Hippocampal formation (tissue), 2 donors: ENCODE data around the gene C13orf46.

Source experiments
- DNase-seq, 2 donors: peaks; one replicate each; lab custom pipeline; 2025; lab: John Stamatoyannopoulos, UW

Gene C13orf46

DNA sequence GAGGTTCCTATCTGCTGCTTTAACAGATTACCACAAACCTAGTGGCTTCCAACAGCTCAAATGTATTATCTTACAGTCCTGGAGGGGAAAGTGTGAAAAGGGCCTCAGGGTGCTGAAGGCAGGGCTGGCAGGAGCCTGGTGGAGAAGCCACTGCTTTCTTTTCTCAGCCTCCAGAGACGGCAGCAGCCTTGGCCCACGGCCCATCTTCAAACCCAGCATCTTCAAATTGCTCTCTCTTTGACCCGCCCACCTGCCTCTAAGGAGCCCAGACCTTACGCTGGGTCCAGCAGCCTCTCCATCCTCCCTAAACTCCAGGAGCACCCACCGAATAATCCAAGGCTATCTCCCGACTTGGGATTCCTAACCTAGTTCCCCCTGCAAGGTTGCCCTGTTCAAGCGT lies 35.6 kb downstream of the C13orf46 start:
- DNase-seq: no peak

DNA sequence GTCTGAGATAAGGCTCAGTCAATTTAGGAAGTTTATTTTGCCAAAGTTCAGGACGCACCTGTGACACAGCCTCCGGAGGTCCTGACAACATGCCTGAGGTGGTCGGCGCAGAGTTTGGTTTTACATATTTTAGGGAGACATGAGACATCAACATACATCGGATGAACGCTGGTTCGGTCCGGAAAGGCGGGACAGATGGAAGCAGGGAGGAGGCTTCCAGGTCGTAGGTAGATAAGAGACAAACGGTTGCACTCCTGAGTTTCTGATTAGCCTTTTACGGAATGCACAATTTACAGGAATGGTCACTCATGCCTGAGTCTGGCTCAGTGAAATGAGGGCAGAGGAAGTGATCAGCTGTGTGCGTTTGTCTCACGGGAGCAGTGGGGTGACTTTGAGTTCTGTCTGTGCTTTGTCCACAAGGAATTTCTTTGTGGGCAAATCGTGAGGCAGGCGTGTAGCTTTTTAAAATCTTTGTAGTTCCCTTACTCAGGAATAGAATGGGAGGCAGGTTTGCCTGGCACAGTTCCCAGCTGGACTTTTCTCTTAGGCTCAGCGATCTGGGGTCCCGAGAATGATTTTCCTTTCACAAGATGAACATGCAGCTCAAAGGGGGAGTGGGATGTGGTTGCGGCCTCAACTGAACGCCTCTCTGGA lies 36.2 kb downstream of the C13orf46 start:
- no peak for DNase-seq

DNA sequence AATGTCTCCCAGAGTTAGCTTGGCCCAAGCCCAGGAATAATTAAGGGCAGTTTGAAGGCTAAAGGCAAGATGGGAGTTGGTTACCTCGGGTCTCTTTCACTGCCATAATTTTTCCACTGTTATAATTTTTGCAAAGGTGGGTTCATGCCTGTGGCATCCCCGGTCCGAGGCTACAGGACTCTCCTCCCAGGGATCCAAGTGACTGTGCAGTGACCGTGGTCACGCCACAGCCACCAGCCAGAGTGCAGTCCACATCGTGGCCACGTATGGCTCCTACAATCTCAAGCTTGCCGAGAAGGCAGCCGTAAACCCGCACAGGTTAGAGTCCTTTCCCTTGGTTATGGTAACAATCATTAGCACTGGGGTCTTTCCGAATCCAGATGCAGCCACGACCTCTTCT lies 36.8 kb downstream of the C13orf46 start:
- no peak for DNase-seq

DNA sequence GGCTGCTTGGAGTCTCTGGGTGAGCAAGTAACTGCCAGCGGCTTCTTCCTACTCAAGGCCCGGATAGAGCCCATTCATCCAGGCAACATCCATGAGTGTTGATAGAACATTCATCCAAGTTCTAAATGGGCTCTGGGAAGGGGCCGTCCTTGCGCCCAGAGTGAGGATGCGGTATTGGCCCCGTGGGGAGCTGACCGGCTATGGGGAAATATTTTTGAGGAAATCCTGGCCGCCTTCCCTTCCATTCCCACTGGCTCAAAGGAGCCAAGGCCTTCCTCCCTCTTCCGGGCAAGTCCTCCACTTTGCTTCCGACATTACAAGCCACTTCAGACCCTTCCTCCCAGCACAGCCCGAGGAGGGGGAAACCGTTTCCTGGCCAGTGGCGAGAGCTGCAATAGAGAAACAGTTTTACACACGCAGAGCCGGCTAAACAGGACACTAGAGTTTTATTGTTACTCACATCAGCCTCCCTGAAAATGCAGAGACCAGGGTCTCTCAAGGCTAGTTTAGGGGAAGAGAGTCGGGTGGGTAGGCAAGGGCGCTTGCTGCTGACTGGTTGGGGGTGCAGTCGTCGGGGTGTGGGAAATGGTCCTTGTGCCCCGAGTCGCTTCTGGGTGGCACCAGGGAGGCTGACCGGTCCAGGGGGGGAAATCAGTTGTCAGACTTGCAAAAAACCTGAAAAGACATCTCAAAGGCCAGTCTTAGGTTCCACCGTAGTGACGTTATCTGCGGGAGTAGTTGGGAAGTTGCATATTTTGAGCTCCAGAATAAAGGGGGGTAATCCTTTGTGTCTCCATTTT lies 37.5 kb downstream of the C13orf46 start:
- no peak for DNase-seq

DNA sequence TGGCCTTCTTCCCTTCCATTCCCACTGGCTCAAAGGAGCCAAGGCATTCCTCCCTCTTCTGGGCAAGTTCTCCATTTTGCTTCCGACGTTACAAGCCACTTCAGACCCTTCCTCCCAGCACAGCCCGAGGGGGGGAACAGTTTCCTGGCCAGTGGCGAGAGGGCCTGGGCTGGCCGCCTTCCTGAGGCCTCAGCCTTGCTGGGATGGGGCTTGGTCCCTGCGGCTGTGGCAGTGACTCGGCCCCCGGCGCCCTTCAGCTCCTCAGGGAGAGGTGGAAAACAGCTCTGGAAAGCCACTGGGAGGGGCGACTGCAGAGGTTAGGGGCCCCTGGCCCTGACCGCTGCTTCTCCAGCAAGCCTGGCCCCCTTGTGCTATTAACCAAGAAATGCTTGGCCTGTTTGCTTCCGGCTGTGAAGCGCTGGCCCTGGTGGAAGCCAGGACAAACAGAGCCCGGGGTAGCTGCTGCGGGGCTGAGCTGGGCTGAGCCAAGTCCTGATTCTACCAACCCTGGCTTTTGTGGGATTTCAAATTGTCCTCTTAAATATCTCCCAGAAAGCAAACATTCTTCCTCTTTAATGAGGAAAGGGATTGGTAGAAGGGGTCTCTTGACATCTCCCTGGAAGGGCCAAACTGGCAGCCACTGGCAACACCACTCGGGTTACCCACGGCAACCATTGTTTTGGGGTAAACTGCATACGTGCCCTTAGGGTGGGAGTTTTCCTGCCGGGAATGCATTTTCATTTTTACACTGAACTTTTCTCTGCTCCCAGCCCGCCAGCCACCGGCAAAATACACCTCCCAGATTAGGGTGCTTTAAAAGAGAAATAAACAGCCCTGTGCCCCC lies 38.7 kb downstream of the C13orf46 start:
- DNase-seq: no peak

DNA sequence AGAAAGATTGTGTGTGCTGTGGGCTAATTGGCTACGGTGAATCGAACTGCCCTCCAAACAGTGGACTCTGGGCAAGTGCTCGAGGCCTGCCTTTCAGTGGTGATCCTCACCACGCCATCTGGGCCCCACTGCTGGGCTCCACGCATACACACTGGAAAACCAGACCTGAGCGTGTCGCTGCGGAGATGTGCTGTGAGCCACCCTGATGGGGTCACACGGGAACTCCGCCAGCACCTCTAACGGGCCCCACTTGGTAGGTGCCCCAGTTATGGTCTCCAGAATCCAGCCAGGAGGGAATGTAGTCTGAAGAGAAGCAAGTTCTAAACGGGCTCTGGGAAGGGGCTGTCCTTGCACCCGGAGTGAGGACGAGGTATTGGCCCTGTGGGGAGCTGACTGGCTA lies 39.3 kb downstream of the C13orf46 start:
- no peak for DNase-seq

DNA sequence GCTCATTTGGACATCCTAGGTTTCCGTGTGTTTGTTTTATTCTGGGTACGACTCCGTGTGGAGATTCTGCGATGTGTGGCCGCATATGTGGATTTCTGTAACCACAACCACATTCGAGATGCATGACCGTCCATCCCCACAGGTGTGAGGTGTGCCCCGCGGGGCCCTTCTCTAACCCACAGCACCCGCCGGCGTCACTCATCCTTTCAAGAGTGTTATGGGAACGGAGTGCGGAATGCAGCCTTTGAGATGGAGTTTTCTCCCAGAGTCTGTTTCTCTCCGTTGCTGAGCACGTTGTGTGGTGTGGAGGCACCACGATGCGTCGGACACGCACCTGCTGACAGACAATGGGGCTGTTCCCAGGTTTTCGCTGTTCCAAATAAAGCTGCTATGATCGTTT lies 40.0 kb downstream of the C13orf46 start:
- no peak for DNase-seq

DNA sequence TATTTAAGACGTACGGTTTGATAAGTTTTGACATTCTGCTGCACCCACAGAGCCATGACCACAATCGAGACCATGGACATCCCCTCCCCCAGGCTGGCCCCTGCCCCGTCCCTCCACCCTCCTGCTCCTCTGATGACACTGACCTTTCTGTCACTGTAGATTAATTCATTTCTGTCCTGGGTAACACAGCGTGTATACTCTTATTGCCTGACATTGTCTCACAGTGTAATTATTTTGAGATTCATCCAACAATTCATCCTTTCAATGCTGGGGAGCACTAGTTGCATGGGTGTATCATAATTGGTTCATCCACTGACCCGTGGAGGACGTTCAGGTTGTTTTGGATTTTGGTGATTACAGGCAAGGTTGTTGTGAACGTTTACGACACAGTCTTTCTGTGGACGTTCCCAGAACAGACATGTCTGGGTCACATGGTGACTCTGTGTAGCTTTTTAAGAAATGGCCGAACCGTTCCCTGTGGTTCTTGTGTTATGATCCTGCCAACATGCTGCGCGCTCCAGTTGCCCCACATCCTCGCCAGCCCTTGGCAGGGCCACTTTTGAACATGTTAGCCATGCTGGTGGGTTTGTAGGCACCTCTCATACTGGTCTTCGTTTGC lies 41.9 kb downstream of the C13orf46 start:
- no peak for DNase-seq

DNA sequence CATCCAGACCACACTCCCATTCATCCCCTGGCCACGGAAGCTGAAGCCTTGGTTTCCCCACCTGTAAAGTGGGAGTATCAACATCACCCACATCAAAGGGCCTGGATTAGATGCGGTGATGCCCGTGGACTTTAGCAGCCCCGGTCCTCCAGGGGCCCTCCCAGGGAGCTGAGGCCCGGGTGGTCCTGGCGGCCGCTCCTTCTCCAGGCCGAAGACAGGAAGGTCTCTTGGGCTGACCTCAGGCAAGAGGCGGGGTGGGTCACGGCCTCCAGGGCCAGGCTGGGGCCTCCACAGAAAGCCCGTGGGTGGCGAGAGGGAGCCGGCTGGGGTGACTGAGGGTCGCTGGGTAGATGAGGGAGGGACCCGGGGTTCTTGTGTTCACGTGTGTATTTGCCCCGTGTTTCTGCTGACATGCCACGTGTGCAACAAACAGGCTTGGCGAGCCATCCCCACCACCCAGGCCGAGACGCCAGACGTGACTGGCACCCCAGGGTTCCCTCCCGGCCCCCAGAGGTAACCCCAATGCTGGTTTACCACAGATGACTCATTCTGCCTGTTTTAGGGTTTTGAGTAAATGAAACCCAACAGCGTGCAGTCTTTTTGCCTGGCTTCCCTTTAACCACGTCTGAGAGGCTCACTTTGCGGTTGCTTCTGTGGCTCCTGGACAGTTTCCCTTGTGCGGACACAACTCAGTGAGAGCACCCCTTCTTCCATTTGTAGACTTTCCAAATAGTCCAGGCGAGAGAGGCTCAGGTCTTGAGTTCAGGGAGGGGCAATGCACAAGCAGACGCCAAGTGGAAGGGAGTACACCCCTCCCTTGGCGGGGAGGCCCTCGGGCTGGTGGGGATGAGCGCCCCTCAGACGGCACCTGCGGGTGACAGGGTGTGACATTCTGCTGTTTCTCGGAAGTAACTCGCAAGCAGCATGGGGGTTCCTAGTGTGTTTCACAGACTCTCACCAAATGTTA lies 42.9 kb downstream of the C13orf46 start:
- no peak for DNase-seq

DNA sequence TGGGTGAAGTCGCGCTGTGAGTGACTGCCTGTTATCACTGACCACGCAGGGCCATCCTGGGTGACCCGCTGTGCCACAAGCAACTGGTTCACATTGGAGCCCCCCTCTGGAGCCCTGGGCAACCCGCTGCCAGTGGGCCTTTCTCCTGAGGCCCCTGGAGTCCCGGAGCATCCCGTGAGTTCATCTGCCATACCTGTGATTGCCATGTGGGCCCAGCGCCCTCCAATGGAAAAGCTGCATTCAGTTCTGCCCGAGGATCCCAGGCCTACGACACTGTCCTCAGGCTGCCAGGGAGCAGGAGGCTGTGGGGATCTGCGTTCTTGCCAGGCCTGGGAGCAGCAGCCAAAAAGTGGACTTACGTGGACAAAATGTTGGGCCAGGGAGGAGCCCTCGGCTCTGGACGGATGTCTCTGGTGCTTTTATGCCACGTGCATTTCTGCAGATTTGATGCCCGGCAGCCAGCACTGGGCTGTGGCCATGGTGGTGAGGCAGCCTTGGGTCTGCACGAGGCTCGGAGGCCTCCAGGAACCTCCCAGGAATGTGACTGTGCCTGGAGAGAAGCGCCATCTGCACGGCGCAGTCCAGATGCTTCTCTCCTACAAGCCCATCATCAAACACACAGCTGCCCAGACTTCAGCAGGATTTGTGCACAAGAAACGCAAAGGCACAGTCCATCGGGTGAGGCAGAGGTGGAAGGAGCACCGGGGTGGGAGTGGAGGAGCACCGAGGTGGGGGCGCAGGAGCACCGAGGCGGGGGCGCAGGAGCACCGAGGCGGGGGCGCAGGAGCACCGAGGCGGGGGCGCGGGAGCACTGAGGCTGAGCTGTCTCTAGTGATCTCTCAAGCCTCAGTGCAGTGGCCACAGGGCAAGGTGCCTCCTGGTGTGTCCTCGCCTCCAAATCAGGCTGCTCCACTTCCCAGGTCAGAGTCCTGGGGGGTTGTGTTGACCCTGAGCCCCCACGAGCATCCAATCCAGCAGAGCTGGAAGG lies 44.0 kb downstream of the C13orf46 start:
- no peak for DNase-seq

DNA sequence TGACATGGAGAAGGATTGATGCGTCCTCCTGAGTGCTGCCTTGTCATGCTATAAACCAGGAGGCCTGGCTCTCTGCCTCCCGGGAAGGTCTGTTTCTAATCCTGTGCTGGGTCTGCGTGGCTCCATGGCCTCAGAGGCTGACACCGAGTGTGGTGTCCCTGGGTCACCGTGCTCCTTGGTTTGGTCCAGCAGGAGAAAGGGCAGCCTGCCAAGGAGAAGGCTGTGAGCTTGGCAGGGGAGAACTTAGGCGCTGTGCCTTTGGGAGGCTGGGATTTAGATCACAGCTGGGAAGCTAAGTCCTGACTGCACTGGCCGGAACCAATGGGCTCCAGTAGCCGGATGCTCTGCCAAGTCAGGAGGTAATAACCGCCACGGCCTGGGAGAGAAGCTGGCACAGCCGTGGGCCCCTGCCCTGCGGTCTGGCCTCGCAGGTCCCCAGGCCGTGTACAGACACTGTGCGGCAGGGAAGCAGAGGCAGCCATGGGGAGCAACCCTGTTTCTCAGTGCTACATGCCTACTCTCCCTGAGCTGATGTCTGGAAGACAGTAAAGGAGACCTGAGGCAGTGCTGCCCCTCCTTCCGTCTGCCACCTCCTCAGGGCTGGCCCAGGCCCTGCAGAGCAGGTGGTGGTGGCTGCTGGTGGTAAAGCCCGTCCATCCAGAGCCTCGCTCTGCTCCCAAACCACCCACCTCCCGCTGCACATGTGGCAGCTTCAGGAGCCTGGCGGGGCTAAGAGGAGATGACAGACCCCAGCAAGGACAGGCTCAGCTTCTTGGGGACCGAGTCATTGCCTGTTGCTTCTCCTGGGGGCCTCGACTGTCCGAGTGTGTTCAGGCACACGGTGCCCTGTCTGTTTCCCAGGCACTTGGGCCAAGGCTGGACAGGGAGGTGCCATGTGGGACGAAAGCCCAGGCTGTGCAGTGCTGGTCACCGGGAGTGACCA lies 44.9 kb downstream of the C13orf46 start:
- peak; percentile 7 to 44 for DNase-seq

DNA sequence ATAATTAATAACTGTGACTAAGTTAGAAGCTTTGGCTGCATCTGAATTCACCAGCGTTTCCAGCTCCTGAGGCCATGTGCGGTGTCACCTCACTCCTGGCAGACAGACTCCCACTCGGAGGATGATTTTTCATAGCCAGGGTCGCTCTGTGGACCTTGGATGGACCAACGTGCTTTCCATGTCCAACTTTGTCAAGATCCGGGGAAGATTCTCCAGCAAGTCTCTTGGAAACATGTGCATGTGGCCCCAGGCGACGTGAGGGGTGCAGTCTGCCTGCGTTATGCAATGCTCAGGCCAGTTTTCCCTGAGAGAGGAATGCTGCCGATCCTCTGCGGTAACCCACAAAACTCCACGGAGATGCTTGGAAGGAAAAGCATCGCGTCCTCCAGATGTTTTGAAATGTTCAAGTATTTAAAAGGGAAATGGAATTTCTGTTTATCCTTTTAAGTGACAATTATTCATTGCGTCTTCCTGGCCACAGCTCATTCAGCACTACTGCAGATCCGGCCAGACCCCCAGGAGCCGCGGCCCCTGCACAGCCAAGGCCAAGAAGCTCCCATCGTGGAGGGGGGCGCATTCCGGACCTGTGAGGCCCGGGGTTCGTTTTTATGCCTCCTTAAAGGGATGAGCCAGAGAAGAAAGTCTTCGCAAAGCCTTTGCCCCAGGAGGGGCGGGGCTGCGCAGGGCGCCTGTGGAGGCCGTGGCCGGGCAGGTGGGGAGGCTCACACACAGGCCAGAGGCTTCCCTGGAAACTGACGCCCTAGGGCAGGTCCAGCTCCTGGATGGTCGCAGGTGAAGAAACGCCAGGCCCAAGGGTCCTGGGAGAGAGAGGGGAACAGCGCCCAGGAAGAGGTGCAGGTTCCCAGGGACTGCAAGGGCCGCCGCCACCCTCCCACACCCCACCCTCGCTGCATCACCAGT lies 46.0 kb downstream of the C13orf46 start:
- DNase-seq: no peak

DNA sequence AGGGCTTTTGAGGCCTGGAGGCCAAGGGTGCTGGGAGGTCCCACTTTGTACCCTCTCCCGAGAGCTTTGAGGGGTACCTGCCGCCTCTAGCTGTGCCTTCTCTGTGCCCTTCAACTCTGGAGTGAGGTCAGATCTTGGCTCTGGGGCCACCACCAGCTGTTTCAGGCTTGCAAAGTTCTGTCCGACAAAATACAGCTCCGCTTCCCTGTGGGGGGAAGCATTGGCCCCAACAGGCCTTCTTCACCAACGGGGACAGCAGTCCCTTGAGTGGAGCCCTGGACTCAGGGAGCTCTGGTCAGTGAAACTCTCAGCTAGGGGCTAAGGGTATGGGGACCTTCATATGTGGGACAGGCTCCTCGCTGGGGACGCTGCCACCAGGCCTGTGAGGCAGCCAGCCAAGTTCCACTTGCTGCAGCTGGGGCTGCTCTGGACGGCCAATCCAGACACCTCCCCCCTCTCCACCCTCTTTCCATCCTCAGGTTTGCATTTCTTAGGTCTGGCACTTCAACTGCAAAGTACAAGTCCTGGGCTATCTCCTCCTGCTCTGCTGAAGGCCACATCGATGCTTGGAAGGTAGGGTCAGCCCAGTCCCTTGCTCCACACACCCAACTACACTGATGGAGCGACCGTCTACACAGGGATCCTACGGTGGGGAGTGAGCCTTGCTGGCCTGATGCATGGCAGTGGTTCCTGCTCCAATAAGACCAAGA lies 46.8 kb downstream of the C13orf46 start:
- DNase-seq: no peak

DNA sequence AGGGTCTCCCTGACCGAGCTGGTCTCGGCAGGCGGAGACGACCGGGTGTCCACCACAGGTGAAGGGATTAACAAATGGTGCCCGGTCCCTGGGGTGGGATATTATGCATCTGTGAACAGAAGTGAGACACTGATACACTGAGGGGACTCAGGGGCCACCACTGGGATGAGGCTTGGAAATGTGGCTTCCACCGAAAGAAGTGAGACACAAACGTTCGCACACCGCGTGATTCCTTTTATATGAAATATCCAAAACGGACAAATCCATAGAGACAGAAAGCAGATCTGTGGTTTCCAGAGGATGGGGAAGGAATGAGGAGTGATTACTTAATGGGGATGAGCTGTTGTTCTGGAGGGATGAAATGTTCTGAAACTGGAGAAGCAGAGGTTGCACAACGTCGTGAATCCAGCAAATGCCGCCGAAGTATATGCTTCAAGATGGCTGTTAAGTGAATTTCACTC lies 47.5 kb downstream of the C13orf46 start:
- no peak for DNase-seq

DNA sequence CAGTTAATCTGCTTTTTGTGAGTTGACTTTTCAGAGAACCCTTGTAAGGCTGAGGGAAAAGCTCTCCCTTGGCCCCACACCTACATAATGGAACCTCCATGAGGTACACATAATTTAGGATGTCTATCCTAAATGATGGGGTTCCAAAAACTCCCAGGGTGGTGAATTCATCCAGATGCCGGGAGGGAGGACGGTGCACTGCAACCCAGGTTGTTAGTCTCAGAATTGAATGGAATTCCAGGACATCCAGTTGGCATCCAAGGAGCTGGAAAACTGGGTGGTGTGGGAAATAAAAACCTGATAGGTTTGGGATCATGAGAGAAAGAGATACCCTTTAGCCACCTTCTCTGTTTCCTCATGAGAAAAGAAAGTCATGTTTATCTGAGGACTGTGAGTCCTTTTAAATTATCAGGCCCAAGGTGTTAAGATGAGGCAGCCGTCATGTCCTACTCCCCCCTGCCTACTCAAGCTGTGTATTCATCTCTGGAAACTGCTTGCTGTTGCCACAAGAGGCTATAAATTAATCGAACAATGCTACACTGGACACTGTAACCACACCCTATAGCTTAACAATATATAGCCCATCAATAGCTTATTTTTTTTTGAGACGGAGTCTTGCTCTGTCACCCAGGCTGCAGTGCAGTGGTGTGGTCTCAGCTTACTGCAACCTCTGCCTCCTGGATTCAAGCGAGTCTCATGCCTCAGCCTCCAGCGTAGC lies 49.5 kb downstream of the C13orf46 start:
- DNase-seq: no peak
